Measurements from ENCODE around the gene NFIC. TPM values are rescaled to one million over a fixed set of nuclear protein-coding genes. Genes with fewer than 3 reads are reported as not detected.

NFIC gene
- total and polyA plus RNA-seq, 10 of the 15 experiments (the other 5 are each of a cell fraction or from before 2014, with no cell fraction given): 0.71 to 53.5 (median 10.2) TPM

GRCh38 chr19:3434630-3435553 is 68.5 kb downstream of the NFIC start:
- ChIA-PET CTCF (interaction anchor here (0.6 to 1.2 kb wide), 3 partner anchors 108 to 422 kb away, joined by 3 to 4 read pairs (median 4); no protein-coding TSS in a partner anchor), POLR2A (no interaction called here), RAD21 (ENCODE audit: unreplicated experiment) (interaction anchor here (0.9 kb wide), 1 partner anchor 15 kb away, joined by 3 read pairs; no protein-coding TSS in a partner anchor), SMC1A (ENCODE audit: uncharacterized antibody, unreplicated experiment) (interaction anchor here (0.6 to 0.7 kb wide), 2 partner anchors 78 to 132 kb away, joined by 3 read pairs; no protein-coding TSS in a partner anchor)
- under 1% methylated on average over 64 of the region's 67 CpGs for WGBS (ENCODE audit: insufficient coverage, insufficient replicate concordance, low lambda C conversion rate, missing lambda C conversion rate)
- FAIRE-seq (peak; percentile 94), ATAC-seq (peak; percentile 99), DNase-seq (ENCODE audit: low read depth, low spot score) (peak; percentile 80)
- Histone ChIP-seq H3K4me2 (ENCODE audit: control insufficient read depth, insufficient read depth) (peak overlapping the region; percentile 99), H3K36me3 (ENCODE audit: control insufficient read depth in 2 of 2, insufficient read depth in 2 of 2, low read length in 1 of 2) (peaks cover 14 to 17% of the 10 kb centered on the region in 2 experiments; a peak in 3 of 4 replicates), H3K27me3 (replicated peaks in 1 of 2; ENCODE audit: control insufficient read depth in 2 of 2, insufficient read depth in 2 of 2, low read length in 1 of 2) (no peaks in the 10 kb centered on the region), H3K9me3 (replicated peaks; ENCODE audit: control insufficient read depth, insufficient read depth, low read length) (peaks cover 3% of the 10 kb centered on the region; the same call in 2 of the 3 replicates), H3K9ac (ENCODE audit: control insufficient read depth, insufficient read depth, low read length) (peak overlapping the region; percentile 78), H3K4me3 (peak overlapping the region; percentile 74), H3K4me1 (ENCODE audit: control insufficient read depth, insufficient read depth, low read length) (peaks cover 5% of the 10 kb centered on the region), H3K79me2 (ENCODE audit: control insufficient read depth, insufficient read depth, low read length) (no peaks in the 10 kb centered on the region; the same call in 1 of the 2 replicates), H4K20me1 (ENCODE audit: control insufficient read depth, insufficient read depth) (no peaks in the 10 kb centered on the region), H3K27ac (ENCODE audit: control insufficient read depth, insufficient read depth) (peak overlapping the region; percentile 98), H2AFZ (ENCODE audit: control insufficient read depth, low read depth, low read length) (peak overlapping the region; percentile 94)
- in situ Hi-C loops (cut with MboI): loop anchor here (5.0 kb wide), 1 partner anchor 108 kb away; no protein-coding TSS in a partner anchor
- BruUV-seq (replicated peaks): TSS peak; percentile 56
- intact Hi-C loops (cut with micrococcal nuclease; ENCODE audit: unreplicated experiment): no loop called here
- TF ChIP-seq ZSCAN29 (IDR thresholded peaks at IDR 0.05) (no peak), CBX5 (IDR thresholded peaks at IDR 0.05; ENCODE audit: low read depth) (no peak), YY1 (IDR thresholded peaks at IDR 0.05; ENCODE audit: low read depth, low read length) (peak; percentile 84), SUZ12 (IDR thresholded peaks at IDR 0.05; ENCODE audit: unreplicated experiment) (no peak), PAX8 (IDR thresholded peaks at IDR 0.05) (no peak), CHD2 (IDR thresholded peaks at IDR 0.05; ENCODE audit: borderline replicate concordance, low read depth, low read length) (peak; percentile 95), KDM1A (IDR thresholded peaks at IDR 0.05; ENCODE audit: borderline replicate concordance) (no peak), ZNF622 (IDR thresholded peaks at IDR 0.05) (no peak), SKIL (IDR thresholded peaks at IDR 0.05; ENCODE audit: low read depth, poor library complexity, severe bottlenecking) (no peak), IRF3 (IDR thresholded peaks at IDR 0.05) (no peak), ZNF592 (IDR thresholded peaks at IDR 0.05) (no peak), MTA2 (IDR thresholded peaks at IDR 0.05; ENCODE audit: low read depth) (no peak), EGR1 (IDR thresholded peaks at IDR 0.05; ENCODE audit: borderline replicate concordance in 1 of 2, low read depth in 2 of 2, low read length in 2 of 2) (peak in 1 of 2 experiments; percentile 91; a peak in 2 of 3 replicates), BHLHE40 (IDR thresholded peaks at IDR 0.05; ENCODE audit: borderline replicate concordance in 1 of 2, low read depth in 2 of 2, low read length in 1 of 2) (peak in 1 of 2 experiments; percentile 34; a peak in 1 of 4 replicates), SIN3A (IDR thresholded peaks at IDR 0.05; ENCODE audit: low read depth, low read length) (peak; percentile 56; the same call in 1 of the 2 replicates)
